Measurements from ENCODE around the gene ETV3. TPM values are rescaled to one million over a fixed set of nuclear protein-coding genes. Genes with fewer than 3 reads are reported as not detected.

ETV3 gene
- total and polyA plus RNA-seq, 10 of the 15 experiments (the other 5 are each of a cell fraction or from before 2014, with no cell fraction given): 1.7 to 13.8 (median 7.2) TPM

DNA sequence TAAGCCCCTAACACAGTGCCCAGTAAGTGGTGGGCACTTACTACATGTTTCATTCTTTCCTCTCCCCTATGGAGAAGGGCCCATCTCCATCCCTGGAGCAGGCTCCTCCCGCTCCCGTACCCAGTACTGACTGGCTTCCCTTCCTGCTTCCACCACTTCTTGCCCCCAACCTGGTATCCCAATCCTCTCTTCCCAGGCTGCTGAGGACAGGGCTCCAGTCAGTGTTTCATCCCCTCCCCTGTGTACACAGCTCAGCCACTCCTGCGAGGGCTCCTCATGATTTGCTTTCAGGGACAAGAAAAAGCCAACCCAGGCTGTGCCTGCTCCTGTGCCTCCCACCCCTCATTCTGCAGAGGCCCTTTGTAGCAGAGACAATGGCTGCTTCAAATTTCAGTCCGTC lies 20.8 kb upstream of the ETV3 start (continued):
- TF ChIP-seq STAT1 (conservative IDR thresholded peaks at IDR 0.05): no peak

DNA sequence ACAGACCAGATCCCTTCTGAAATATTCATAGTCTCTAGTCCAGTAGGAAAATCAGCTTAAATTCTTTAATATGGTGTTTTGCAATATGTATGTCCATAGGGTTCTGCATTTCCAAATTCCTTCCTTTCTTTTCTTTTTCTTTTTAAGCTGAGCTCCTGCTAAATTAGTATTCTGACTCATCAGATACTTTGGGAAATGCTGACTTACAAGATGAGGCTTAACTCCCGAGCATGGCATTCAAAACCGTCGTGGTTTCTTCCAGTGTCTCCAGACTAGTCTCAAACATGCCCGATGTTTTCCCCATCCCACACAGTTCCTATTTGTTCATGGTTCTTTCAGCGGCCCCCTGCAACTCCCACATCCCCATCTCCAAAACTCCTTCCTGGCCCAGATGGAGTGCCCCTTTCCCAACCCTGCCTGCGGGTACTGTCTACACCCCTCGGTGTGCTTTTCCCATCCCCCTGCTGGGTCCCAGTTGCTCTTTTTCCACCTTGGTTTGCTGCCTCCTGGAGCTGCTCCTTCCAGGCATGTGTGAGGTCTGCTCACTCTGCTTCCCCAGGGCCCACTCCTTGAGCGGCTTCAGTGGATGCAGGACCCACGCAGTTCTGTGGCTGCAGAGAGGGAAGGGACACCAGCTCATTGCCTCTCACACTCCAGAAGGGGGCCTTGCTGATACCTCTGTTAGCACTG lies 19.5 kb upstream of the ETV3 start:
- Histone ChIP-seq H3K4me3 (no peak overlapping the region), H3K27ac (ENCODE audit: control insufficient read depth, insufficient read depth) (no peak overlapping the region), H3K4me1 (ENCODE audit: control insufficient read depth, insufficient read depth, low read length) (peaks cover 9% of the 10 kb centered on the region), H3K9ac (ENCODE audit: control insufficient read depth, insufficient read depth, low read length) (no peak overlapping the region), H3K9me3 (replicated peaks; ENCODE audit: control insufficient read depth, insufficient read depth, low read length) (no peaks in the 10 kb centered on the region), H2AFZ (ENCODE audit: control insufficient read depth, low read depth, low read length) (no peak overlapping the region), H3K27me3 (replicated peaks in 1 of 2; ENCODE audit: control insufficient read depth in 2 of 2, insufficient read depth in 2 of 2, low read length in 1 of 2) (peaks cover 0 to 2% of the 10 kb centered on the region in 2 experiments; a peak in 2 of 4 replicates), H3K79me2 (ENCODE audit: control insufficient read depth, insufficient read depth, low read length) (no peaks in the 10 kb centered on the region), H3K4me2 (ENCODE audit: control insufficient read depth, insufficient read depth) (no peak overlapping the region), H4K20me1 (ENCODE audit: control insufficient read depth, insufficient read depth) (no peaks in the 10 kb centered on the region), H3K36me3 (ENCODE audit: control insufficient read depth in 2 of 2, insufficient read depth in 2 of 2, low read length in 1 of 2) (no peaks in the 10 kb centered on the region)
- ChIA-PET POLR2A (interaction anchor here (1.1 kb wide), 1 partner anchor 67 kb away, joined by 3 read pairs; no protein-coding TSS in a partner anchor), CTCF (interaction anchor here (0.6 to 18.4 kb wide), 17 partner anchors 10 to 266 kb away, joined by 3 to 715 read pairs (median 7); partner anchors contain the start of gene ETV3L), RAD21 (ENCODE audit: unreplicated experiment) (interaction anchor here (1.2 to 14.0 kb wide), 6 partner anchors 10 to 213 kb away, joined by 3 to 442 read pairs (median 6); partner anchors contain the start of gene ETV3), SMC1A (ENCODE audit: uncharacterized antibody, unreplicated experiment) (interaction anchor here (0.5 to 14.0 kb wide), 6 partner anchors 11 to 77 kb away, joined by 3 to 383 read pairs (median 12); partner anchors contain the start of gene ETV3)
- WGBS (ENCODE audit: insufficient coverage, insufficient replicate concordance, low lambda C conversion rate, missing lambda C conversion rate): 56% methylated on average over 9 of the region's 9 CpGs
- in situ Hi-C loops (cut with MboI) (no loop called here), intact Hi-C loops (cut with micrococcal nuclease; ENCODE audit: unreplicated experiment) (loop anchor here (10.0 kb wide), 1 partner anchor 243 kb away; no protein-coding TSS in a partner anchor)
- BruUV-seq (replicated peaks): no TSS peak
- ATAC-seq: no peak
- no peak for DNase-seq (ENCODE audit: low read depth, low spot score)
- TF ChIP-seq MTA2 (IDR thresholded peaks at IDR 0.05; ENCODE audit: low read depth) (no peak), ZNF622 (IDR thresholded peaks at IDR 0.05) (no peak), RAD51 (IDR thresholded peaks at IDR 0.05) (no peak), DPF2 (IDR thresholded peaks at IDR 0.05) (no peak), BMI1 (IDR thresholded peaks at IDR 0.05; ENCODE audit: borderline replicate concordance) (no peak), YBX1 (IDR thresholded peaks at IDR 0.05) (no peak), NRF1 (conservative IDR thresholded peaks at IDR 0.05; ENCODE audit: low read depth, low read length) (no peak)
- FAIRE-seq: no peak

All from GM12878 (cell line).